GM12865 (cell line): ENCODE results near the gene TMEM44.
"Not testable (repeated sequence)": the region's sequence is repeated elsewhere in the genome, so short reads cannot be mapped to it uniquely, and the experiment has no call there.

Experiments
- DNase-seq: peaks from one replicate; pipeline ENCODE4 v3.0.0; 2010; ENCODE audit warnings: low read depth
- H3K4me3 ChIP-seq: 2 replicates; pipeline ENCODE4 v1.5.1; 2011; ENCODE audit warnings: mild to moderate bottlenecking, low read depth, low read length, control low read depth
- TF ChIP-seq, protein P1 (sequence below): IDR thresholded peaks from 2 replicates; pipeline ENCODE4 v1.5.1; 2011; ENCODE audit warnings: low read length, control low read depth, low read depth, inconsistent platforms; ENCODE audit not compliant: insufficient read depth; ENCODE audit errors: missing control alignments

Gene TMEM44

DNA sequence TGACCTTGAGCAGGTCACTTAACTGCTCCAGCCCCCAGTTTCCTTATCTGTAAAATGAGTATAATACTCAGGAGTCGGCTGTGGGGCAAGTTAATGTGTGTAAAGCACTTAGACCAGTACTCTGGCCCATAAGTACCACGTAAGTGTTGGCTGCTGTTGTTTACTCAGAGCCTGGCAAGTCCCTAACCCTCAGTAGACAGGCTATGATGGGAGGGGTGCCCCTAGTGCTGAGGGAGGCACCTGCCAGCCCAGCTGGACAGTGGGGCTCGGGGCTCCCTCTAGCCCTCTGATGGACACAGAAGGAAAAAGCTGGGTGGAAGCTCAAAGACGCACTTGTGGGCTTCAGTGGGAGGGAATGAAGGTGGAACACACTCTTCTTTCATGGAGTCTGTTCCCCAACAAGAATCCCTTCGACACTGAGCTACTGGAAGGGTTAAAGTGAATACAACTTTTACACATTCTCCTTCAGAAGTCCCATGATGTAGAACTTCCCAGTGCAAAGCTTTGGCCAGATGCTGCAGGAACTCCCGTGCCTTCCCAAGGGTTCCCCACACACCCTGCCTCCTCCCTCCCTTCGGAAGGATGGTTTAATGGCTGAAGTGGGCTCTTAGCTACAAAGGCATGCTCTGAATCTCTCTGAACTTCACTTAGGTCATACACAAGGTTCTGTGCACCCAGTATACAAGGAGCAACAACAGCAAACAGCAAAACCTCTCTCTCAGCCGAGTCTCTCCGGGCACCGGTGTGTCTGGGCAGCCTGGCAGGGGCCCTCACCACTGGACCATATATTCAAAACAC lies 25.4 kb downstream of the TMEM44 start:
- H3K4me3 ChIP-seq: no peak overlapping the region
- DNase-seq: no peak
- TF ChIP-seq, protein P1, sequence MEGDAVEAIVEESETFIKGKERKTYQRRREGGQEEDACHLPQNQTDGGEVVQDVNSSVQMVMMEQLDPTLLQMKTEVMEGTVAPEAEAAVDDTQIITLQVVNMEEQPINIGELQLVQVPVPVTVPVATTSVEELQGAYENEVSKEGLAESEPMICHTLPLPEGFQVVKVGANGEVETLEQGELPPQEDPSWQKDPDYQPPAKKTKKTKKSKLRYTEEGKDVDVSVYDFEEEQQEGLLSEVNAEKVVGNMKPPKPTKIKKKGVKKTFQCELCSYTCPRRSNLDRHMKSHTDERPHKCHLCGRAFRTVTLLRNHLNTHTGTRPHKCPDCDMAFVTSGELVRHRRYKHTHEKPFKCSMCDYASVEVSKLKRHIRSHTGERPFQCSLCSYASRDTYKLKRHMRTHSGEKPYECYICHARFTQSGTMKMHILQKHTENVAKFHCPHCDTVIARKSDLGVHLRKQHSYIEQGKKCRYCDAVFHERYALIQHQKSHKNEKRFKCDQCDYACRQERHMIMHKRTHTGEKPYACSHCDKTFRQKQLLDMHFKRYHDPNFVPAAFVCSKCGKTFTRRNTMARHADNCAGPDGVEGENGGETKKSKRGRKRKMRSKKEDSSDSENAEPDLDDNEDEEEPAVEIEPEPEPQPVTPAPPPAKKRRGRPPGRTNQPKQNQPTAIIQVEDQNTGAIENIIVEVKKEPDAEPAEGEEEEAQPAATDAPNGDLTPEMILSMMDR: no peak

DNA sequence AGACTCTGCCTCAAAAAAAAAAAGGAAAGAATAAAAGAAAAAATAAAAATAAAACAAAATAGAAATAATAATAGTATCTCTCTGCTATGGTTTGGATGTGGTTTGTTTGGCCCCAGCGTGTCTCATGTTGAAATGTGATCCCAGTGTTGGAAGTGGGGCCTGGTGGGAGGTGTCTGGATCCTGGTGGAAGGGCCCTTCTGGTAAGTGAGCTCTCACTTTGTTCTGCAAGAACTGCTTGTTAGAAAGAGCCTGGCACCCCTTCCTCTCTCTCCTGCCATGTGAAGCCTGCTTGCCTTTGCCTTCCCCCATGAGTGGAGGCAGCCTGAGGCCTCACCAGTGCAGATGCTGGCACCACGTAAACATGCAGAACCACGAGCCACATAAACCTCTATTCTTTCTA lies 26.3 kb downstream of the TMEM44 start:
- H3K4me3 ChIP-seq: no peak overlapping the region
- no peak for DNase-seq
- TF ChIP-seq, protein P1: no peak

DNA sequence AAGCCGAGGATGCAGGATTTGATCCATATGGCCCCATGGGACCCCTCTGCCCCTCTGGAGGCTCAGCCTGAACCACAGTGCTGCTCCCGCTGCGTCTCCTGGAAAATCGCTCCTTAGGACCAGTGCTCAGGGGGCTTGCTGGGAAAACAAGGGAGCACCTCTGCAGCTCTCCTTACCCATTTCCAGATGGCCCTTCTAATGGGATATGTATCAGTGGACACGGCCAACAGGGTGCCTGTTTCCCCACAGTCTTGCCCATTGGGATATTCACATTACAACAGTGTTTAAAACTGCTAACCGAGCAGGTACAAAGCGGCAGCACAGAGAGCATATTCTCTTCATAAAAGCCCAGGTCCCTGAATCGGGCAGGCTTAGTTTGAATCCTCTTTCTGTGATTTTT lies 27.1 kb downstream of the TMEM44 start:
- H3K4me3 ChIP-seq: no peak overlapping the region
- TF ChIP-seq, protein P1: no peak
- DNase-seq: no peak

DNA sequence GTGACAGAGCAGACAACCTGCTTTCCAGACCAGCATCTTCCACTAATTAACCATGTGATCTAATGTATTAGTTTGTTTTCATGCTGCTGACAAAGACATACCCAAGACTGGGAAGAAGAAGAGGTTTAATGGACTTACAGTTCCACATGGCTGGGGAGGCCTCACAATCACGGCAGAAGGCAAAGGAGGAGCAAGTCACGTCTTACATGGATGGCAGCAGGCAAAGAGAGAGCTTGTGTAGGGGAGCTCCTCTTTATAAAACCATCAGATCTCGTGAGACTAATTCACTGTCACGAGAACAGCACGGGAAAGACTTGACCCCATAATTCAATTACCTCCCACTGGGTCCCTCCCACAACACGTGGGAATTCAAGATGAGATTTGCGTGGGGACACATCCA lies 27.9 kb downstream of the TMEM44 start:
- not testable (repeated sequence) for DNase-seq, H3K4me3 ChIP-seq

DNA sequence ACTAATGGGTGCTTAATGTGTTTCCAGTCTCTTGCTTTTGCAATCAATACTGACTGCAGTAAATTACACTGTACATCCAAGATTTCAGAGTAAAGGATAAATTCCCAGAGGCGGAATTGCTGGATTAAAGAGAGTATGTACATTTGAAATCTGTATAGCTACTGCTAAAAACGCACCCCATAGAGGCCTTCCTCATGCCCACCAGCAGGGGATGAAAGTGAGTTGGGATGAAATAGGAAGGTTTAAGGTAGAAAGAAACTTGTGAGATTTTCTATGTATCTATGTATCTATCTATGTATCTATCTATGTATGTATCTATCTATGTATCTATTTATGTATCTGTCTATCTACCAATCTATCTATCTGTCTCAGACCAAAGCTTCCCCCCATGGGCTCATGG lies 28.4 kb downstream of the TMEM44 start:
- DNase-seq: no peak
- H3K4me3 ChIP-seq: no peak overlapping the region
- TF ChIP-seq, protein P1: no peak

DNA sequence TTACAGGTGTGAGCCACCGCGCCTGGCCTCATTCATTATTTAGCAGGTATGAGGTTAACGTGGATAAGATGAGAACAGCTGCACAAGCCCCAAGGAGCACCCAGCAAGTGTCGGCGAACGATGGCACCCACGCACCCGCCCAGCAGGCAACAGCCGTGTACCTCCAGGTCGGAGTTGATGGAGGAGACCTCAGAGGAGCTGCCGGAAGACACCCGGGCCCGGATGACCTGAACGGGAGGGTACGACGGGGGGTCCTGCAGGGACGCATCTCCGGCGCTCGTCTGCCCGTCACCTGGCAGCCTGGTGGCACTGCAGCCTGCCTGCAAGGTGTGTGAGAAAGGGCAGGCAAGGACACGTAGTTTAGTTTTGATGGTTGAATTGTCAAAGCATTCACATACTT lies 29.1 kb downstream of the TMEM44 start:
- H3K4me3 ChIP-seq: no peak overlapping the region
- TF ChIP-seq, protein P1: no peak
- DNase-seq: no peak

DNA sequence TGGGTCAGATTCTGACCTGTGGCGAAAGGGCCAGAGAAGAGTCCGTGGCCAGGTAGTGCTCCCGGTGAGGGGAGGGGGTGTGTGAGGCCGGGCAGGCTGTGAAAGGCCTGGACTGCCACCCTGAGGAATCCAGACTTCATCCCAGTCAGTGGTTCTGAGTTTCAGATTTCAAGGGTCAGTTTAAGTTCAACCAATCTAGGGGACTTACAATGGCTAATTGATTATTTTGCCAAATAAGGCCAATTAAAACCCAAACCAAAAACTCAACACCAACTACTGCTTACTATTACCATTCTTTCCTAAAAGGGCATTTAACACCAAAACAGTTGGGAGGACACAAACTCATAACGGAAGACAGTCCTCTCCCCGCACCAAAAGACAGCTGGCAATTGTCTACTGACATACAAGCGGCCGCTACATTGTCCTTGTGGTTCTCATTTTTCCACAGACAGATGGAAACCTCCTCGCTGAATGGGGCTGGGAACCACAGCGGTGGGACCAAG lies 30.5 kb downstream of the TMEM44 start:
- H3K4me3 ChIP-seq: no peak overlapping the region
- no peak for DNase-seq
- TF ChIP-seq, protein P1: no peak
